ENCODE measurements around the gene NT5C2. TPM values are rescaled to one million over a fixed set of nuclear protein-coding genes. Genes with fewer than 3 reads are reported as not detected.

NT5C2 gene
- total RNA-seq, 6 experiments from 2014 or later, result 17.3 to 39.2 (median 32.4) TPM

DNA sequence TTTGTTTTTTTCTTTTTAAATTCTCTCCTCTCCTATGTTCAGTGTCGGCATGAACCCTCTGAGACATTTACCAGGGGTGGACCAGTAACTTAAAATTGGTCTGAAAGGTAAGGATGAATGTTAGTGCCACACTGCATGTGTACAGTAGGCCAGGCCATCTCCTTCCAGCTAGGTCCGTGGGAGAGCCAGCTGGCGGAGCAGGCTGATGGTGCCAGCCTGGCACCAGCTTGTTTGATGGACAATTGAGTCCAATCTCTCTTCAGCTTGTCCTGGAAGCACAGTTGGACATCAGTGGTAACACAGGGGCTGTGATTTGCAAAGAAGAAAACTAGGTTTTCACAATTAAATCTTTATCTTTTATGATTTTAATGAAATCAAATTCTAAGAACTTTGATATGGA, 138.5 kb downstream of the NT5C2 start:
- 69% methylated on average over 3 of the region's 3 CpGs for WGBS (ENCODE audit: insufficient coverage, low coverage, low lambda C conversion rate, missing lambda C conversion rate)
- Histone ChIP-seq H3K36me3 (no peaks in the 10 kb centered on the region), H3K4me3 (no peak overlapping the region), H3K27me3 (no peaks in the 10 kb centered on the region), H3K9me3 (no peaks in the 10 kb centered on the region), H3K27ac (peak overlapping the region in 2 of 3 donors; percentile 31 to 45), H3K4me1 (peaks cover 0 to 5% (median 3%) of the 10 kb centered on the region in 4 donors)
- TF ChIP-seq, protein P1, sequence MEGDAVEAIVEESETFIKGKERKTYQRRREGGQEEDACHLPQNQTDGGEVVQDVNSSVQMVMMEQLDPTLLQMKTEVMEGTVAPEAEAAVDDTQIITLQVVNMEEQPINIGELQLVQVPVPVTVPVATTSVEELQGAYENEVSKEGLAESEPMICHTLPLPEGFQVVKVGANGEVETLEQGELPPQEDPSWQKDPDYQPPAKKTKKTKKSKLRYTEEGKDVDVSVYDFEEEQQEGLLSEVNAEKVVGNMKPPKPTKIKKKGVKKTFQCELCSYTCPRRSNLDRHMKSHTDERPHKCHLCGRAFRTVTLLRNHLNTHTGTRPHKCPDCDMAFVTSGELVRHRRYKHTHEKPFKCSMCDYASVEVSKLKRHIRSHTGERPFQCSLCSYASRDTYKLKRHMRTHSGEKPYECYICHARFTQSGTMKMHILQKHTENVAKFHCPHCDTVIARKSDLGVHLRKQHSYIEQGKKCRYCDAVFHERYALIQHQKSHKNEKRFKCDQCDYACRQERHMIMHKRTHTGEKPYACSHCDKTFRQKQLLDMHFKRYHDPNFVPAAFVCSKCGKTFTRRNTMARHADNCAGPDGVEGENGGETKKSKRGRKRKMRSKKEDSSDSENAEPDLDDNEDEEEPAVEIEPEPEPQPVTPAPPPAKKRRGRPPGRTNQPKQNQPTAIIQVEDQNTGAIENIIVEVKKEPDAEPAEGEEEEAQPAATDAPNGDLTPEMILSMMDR (IDR thresholded peaks at IDR 0.05), result no peak
- TF ChIP-seq POLR2A (IDR thresholded peaks at IDR 0.05), result no peak
- DNase-seq (no peak), ATAC-seq (no peak)
- intact Hi-C loops (cut with DNase I), result no loop called here

DNA sequence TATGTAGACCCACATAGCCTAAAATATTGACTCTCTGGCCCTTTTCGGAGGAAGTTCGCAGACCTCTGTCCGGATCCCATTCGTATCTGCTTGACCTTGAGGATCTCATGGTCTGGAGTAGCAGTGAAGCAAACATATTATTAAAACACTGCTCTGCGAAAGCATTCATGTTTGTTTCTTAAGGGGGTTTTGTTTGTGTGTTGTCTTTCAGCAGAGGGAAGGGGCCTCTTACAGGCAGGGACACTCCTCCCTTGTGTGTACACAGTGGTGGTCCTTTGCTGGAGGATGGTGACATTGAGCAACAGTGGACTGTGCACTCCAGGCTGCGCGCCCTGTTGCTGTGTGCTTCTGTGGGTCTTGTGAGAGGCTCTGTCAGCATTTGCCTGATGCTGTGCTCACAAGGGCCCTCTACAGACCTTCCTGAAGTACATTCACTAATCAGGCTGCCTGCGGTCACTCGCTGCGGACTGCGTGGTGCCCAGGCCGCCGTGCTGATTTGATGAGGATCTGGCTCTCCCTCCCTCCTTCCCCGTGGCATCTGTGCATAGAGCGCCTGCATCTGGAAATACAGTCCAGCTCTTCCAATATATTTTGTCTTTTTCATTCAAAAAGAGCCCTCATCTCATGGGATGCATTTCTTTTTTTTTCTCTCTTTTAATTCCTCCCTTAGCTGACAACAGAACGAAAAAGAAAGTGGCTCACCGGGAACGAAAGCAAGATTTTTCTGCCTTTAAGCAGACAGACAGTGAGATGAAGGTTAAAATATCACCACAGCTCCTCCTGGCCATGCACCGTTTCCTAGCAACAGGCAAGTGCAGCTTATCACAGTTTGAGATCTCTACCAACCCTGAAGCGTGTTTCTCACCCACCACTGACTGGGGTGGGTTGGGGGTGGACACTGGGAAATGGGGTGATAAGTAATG, 139.2 kb downstream of the NT5C2 start:
- intact Hi-C loops (cut with DNase I), result no loop called here
- peak overlapping the region in 2 of 3 donors; percentile 31 to 45 for H3K27ac ChIP-seq

DNA sequence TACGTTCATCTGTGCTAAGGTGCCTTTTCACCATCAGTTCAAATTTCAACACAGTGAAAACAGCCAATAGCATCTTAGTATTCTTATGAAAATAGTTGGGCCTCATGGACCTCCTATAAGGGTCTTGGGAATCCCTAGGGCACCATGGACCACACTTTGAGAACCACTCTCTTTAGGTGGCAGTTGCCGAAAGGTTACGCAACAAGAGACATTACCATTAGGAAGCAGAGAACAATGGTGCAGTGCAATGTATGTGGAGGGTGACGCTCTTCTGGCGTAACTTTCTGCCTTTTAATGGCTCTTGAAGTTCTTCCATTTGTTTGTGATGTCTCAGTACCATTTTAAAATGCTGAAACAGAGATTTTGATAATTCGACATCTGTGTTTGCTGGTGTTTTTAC, 143.8 kb downstream of the NT5C2 start:
- TF ChIP-seq, protein P1 (IDR thresholded peaks at IDR 0.05), result no peak
- no peak for TF ChIP-seq POLR2A (IDR thresholded peaks at IDR 0.05)
- Histone ChIP-seq H3K27me3 (no peaks in the 10 kb centered on the region), H3K27ac (no peak overlapping the region), H3K4me3 (no peak overlapping the region), H3K36me3 (no peaks in the 10 kb centered on the region), H3K9me3 (no peaks in the 10 kb centered on the region), H3K4me1 (peaks cover 0 to 5% (median under 1%) of the 10 kb centered on the region in 4 donors)
- 80% methylated on average over 6 of the region's 6 CpGs for WGBS (ENCODE audit: insufficient coverage, low coverage, low lambda C conversion rate, missing lambda C conversion rate)
- ATAC-seq (no peak), DNase-seq (no peak)
- intact Hi-C loops (cut with DNase I), result no loop called here

More for the DNA sequence above, 139.2 kb downstream of the NT5C2 start:
- Histone ChIP-seq H3K4me3 (peak overlapping the region; percentile 11 to 35 (median 22)), H3K36me3 (no peaks in the 10 kb centered on the region), H3K27me3 (no peaks in the 10 kb centered on the region), H3K9me3 (no peaks in the 10 kb centered on the region), H3K4me1 (peaks cover 0 to 5% (median 3%) of the 10 kb centered on the region in 4 donors)
- TF ChIP-seq, protein P1 (IDR thresholded peaks at IDR 0.05), result peak; percentile 34 to 62 (median 54)
- no peak for TF ChIP-seq POLR2A (IDR thresholded peaks at IDR 0.05)
- DNase-seq, result peak; percentile 80 to 86 (median 86)
- 15% methylated on average over 14 of the region's 20 CpGs for WGBS (ENCODE audit: insufficient coverage, low coverage, low lambda C conversion rate, missing lambda C conversion rate)
- ATAC-seq, result peak; percentile 99 to 100 (median 100)

DNA sequence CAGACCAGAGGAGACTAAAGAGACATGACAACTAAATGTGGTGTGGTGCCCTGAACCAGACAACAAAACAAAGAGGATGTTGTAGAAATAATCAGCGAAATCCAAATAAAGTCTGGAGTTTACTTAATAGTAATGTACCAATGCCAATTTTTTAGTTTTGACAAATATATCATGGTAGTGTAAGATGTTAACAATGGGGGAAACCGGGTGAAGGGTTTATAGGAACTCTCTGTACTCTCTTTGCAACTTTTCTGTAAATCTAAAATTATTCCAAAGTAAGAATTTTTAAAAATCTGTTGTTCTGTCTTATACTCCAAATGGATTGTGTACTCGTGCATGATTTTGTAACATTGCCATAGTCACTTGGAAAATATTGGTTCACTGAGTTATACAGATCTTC, 145.7 kb downstream of the NT5C2 start:
- Histone ChIP-seq H3K9me3 (no peaks in the 10 kb centered on the region), H3K27me3 (no peaks in the 10 kb centered on the region), H3K27ac (no peak overlapping the region), H3K4me3 (no peak overlapping the region), H3K4me1 (no peaks in the 10 kb centered on the region), H3K36me3 (no peaks in the 10 kb centered on the region)
- ATAC-seq (no peak), DNase-seq (no peak)
- TF ChIP-seq, protein P1 (IDR thresholded peaks at IDR 0.05), result no peak
- TF ChIP-seq POLR2A (IDR thresholded peaks at IDR 0.05), result no peak
- intact Hi-C loops (cut with DNase I), result no loop called here
- 73% methylated on average over 3 of the region's 3 CpGs for WGBS (ENCODE audit: insufficient coverage, low coverage, low lambda C conversion rate, missing lambda C conversion rate)
